Peyer's patch (tissue), 4 donors: ENCODE results near the gene EDIL3.

Source experiments
- CTCF ChIP-seq, 6 experiments: fragments of 450-650 bp in 4 of 6; fragments of 200-600 bp in 2 of 6; sonication (generic) in 1 of 6; IDR thresholded peaks; one replicate each; pipeline ENCODE4 v1.5.1; 2017 to 2019; ENCODE audit warnings: antibody characterized with exemption in 6 of 6, mild to moderate bottlenecking in 3 of 6, moderate library complexity in 1 of 6
- POLR2A ChIP-seq, 2 donors: fragments of 450-650 bp; IDR thresholded peaks; one replicate each; pipeline ENCODE4 v1.5.1; 2017; ENCODE audit warnings: antibody characterized with exemption in 2 of 2, mild to moderate bottlenecking in 2 of 2, moderate library complexity in 2 of 2

DNA sequence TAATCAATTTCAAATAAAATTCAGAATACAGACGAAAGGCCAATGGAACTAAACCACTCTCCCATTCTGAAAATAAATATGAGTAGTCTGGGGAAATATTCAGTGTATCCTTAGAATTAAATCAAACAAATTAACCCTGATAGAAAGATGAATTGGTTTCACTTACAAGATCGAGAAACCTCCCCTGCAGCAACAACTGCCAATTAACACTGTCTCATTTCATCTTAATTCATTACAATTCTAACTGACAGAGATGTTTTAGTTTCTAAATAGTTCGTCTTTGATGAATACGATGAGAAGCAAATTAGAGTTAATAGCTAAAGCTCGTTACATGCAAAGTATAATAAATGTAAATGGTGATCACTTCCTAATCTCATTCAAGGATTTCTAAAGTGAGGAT, 247.1 kb downstream of the EDIL3 start:
- TF ChIP-seq CTCF (IDR thresholded peaks at IDR 0.05), result no peak
- no peak for TF ChIP-seq POLR2A (IDR thresholded peaks at IDR 0.05)
